IPS-18c (cell line): ENCODE measurements around the gene AFTPH.

Experiments
- H3K4me3 ChIP-seq: 2 replicates; pipeline ENCODE4 v1.7.0; 2013; ENCODE audit warnings: low read depth, mild to moderate bottlenecking, low read length, moderate library complexity; ENCODE audit not compliant: insufficient read depth
- H3K9me3 ChIP-seq: one replicate; pipeline ENCODE4 v1.6.1; 2013; ENCODE audit warnings: mild to moderate bottlenecking, low read length, moderate library complexity; ENCODE audit not compliant: control insufficient read depth, insufficient read depth

The AFTPH gene

DNA sequence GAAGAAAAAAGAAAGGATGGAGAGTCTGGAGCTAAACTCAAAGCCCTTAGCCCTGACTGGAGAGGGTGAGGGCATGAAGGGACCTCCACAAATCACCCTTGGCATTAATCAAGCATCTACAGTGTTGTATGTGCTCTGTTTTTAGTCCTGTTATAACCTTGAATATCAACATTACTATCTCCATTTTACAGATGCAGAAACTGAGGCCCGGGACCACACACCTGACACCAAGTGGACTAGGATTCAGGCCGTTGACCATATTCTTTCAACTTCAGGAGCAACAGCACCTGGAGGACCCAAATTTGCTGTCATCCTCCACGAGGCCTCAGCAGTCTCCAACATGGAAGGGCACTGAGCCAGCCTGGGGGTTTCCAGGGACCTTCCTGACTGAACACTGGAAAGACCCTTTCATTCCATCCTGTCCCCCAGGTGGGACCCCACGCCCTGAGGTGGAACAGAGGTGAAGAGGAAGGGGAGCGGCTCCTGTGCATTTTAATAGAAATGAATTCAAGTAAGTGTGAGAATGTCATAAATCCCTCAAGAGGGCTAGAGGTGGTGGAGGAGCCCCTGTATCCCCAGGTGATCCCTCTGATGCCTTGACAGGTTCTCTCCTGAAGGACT is 88.6 kb downstream of the AFTPH start:
- Histone ChIP-seq H3K4me3 (no peak overlapping the region), H3K9me3 (no peaks in the 10 kb centered on the region)

DNA sequence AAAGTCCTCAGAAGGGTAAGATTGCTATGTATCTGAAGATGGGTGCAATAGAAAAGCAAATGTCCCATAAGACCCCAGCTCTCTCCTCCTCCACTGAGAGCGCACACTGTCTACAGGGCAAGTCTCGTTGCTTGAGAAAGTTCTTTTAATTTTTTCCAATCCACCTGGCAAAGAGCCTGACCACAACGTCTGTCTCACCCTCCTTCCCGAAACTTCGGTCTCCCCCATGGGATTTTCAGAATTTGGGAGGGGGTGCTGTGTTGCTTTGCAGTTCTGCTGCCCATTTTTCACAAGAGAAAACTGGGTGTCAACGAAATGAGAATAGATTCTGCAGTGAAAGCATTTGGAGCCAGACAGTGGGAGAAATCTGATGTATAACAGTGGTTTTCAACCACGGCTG is 89.1 kb downstream of the AFTPH start:
- Histone ChIP-seq H3K4me3 (no peak overlapping the region), H3K9me3 (no peaks in the 10 kb centered on the region)

DNA sequence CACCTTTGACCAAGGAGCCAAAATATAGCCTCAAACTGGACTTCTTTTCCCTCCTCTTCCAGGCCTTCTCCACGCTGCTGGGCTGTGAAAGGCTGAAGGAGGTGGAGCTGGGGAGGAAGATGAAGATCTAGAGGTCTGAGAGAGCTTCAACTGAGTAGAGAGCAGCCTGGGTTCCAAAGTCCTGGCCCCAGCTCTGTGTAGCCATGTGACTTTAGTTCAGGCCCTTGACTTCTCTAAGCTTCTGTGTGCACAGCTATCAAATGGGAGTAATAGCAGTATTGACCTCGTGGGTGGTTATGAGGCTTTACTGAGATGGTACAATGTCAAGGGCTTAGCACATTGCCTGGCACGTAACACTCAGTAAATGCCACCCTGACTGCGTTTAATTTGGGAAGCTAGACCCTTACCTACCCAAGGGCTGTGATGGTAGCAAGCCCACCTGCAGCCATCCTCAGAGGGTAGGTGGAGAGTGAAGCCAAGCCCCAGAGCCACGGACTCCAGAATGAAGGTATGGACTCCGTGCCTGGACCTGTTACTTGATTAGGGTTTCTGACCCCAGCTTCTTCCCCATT is 91.2 kb downstream of the AFTPH start:
- Histone ChIP-seq H3K9me3 (no peaks in the 10 kb centered on the region), H3K4me3 (no peak overlapping the region)

DNA sequence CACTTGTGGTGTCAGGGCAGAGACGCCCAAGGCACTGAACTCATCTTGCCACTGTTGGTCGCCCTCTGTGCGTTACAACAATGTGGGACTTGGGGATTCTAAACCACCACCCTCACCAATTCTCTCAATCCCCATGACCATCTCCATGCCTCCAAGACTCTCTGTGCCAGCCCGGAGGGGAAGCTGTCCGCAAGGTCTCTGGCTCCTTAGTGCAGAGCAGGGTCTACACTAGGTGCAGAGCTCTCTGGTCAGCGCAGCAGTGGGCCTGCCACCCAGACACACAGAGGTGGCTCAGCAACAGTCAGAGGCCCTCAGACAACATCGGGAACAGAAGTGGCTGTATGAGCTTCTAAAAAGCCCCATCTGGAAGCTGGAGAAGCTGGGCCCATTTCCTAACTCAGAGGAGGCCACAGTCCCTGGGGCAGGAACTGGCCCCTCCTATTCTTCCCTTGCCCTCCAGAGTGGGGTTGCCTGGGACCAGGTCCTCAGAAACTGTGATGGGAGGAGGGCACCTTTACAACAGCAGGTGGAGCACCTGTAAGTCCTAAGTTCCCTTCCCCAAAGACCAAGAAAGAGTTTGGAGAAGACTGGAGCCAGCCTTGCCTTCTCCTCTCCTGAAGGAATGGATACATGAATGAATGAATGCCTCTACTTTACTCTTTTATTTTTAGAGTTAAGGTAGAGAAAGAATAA is 91.9 kb downstream of the AFTPH start:
- H3K4me3 ChIP-seq: no peak overlapping the region
- H3K9me3 ChIP-seq: no peaks in the 10 kb centered on the region

DNA sequence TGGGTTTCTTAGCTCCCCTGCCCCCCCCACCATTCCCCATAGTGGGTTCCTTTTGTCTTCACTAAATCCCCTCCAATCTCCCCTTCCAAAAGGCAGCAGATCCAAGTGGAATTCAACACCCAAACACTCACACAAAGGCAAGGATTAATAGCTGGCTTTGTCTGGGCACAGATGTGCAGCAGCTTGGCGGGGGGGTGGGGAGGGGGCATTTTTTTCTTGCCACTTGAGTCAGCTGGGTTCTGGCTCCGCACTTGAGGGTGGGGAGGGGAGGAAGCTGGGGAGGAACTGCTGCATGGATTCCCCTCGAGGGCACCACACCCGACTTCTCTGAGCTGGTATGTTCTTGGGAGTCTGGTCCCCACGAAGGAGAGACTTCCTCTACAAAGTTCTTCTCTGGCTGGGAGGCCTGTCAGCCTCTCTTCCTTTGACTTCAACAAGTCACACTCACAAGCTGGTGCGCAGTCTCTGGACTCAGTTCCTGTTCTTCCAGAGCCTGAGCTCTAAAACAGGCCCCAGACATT is 93.6 kb downstream of the AFTPH start:
- no peak overlapping the region for H3K4me3 ChIP-seq
- H3K9me3 ChIP-seq: no peaks in the 10 kb centered on the region

DNA sequence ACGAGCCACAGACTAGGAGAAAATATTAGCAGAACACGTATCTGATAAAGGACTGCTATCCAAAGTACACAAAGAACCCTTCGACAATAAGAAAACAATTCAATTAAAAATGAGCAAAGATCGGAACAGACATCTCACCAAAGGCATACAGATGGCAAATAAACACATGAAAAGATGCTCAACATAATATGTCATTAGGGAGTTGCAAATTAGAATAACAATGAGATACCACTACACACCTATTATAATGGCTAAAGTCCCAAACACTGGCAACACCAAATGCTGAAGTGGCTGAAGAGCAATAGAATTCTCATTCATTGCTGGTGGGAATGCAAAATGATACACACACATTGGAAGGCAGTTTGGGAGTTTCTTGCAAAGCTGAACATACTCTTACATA is 96.5 kb downstream of the AFTPH start:
- no peaks in the 10 kb centered on the region for H3K9me3 ChIP-seq
- no peak overlapping the region for H3K4me3 ChIP-seq

DNA sequence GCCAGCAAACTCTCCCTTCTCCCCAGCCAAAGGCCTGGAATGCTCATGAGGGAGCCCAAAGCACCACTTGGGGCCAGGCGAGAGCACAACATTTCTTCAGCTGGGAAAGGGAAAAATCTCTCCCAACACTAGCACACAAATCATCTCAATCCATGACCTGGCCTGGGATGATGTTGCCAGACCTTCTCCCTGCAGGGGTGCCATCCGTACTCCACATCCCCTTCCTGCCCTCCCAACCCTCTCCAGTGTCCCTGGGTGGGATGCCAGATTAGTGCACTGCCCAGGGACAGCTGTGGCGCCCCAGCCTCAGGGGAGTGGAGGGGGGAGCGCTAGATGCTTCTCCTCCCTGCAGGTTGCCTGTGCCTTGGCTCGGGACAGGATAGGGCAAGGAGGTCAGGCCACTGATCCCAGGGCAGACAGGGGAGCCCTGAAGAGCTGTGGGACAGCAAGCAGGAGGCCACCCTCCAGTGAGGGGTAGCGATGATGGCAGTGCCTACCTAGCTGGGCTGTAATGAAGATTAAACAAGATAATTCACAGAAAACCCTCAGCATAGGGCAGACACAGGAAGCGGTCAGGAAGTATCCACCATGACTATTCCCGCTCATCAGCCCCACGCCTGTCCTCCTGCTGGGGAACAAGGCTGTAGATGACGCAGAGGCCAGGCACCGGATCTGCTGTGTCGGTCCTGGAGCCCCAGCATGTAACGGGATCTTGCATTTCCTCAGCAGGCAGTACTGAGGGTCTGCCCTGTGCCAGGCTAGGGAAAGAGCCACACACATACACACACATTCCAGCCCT is 98.5 kb downstream of the AFTPH start:
- Histone ChIP-seq H3K9me3 (no peaks in the 10 kb centered on the region), H3K4me3 (no peak overlapping the region)

DNA sequence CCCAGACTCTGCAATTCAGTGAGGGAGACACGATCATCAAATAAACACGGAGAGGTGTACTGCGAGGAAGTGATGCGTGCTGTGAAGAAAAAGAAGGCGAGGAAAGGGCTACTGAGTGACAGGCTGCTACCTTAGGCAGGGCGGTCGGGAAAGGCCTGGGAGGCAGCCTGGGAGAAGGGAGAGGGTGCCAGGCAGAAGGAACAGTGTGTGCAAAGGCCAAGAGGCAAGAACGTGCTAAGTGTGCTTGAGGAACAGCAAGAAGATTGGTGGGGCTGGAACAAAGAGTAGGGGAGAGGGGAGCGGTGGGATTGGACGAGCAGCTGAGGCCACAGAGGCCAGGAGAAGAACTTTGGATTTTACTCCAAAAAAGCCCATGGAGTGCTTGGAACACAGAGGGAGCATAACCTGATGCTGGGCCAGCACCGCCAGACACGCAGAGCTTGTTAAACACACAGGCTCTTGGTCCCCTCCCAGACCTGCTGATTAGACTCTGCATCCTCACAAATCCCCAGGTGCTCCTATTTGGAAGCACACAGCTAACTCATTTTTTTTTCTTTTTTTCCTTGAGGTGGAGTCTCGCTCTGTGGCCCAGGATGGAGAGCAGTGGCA is 99.2 kb downstream of the AFTPH start:
- H3K9me3 ChIP-seq: no peaks in the 10 kb centered on the region
- H3K4me3 ChIP-seq: no peak overlapping the region

DNA sequence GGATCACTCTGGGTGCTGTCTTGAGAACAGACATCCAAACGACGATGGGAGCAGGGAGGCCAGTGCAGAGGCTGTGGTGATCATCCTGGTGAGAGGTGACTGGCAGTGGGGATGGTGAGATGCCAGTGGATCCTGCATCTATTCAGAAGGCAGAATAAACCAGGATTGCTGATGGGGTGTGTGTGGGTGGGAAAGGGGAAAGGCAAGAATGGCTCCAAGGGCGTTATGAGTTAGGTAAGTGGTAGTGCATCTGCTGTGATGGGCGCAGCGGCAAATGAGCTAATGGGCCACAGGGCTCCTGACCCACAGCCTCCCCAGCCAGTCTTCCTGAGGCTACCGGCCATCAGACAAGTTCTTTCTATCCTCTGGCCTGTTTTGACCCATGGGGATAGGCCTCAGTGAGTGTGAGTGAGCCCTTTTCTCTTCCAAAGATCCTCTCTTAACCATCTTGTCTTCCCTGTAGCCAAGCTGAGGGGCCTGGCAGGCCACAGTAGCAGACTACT is 100.0 kb downstream of the AFTPH start:
- Histone ChIP-seq H3K9me3 (no peaks in the 10 kb centered on the region), H3K4me3 (no peak overlapping the region)

DNA sequence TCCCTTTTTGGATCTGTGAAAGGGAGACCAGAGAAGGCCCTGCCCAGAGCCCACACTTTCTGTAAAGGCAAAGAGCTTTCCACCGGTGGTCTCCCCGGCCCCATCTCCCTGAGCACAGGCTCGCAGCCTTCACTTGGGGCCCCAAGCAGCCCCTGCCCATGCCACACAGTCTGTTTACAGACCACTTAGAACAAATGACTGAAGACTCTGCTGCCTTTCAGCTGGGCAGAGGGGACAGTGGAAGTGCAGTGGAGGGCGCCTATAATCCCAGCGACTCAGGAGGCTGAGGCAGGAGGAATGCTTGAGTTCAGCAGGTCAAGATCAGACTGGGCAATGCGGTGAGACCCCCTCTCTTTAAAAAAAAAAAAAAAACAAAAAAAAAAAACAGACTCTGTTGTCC is 100.7 kb downstream of the AFTPH start:
- H3K4me3 ChIP-seq: no peak overlapping the region
- no peaks in the 10 kb centered on the region for H3K9me3 ChIP-seq

DNA sequence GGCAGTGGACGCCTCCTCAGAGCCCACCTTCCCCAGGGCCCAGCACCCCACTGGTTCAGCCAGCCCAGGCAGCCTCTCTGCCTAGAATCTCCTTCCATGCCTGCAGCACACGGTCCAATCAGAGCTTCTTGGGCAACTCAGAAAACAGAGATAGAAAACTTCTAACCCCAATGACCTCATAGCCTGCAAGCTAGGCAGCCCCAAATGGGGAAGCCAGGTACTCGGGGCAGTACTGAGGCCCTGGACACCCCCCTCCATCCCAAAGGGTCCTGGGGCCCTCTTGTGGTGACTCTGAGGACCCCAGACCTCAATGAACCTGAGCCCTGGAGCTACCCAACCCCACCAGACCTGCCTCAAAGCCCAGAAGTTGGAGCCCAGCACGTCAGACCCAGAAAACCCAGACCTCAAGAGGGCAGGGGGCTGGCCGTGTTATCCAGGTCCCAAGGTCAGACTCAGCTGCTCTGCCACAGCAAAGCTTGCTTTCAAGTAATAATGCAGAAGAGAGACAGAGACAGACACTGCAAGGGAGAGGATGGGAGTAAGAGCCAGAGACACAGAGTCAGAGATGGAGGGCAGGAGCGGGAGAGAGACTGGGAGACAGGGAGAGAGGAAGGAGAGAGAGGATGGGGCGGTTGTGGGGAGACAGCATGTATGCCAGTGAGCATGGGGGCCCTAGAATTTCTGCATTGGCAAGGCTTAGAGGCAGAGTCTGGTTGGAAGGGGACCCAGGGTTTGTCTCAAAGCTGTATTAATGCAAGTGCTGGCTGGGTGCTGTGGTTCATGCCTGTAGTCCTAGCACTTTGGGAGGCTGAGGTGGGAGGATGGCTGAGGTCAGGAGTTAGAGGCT is 101.4 kb downstream of the AFTPH start:
- H3K9me3 ChIP-seq: no peaks in the 10 kb centered on the region
- H3K4me3 ChIP-seq: no peak overlapping the region

DNA sequence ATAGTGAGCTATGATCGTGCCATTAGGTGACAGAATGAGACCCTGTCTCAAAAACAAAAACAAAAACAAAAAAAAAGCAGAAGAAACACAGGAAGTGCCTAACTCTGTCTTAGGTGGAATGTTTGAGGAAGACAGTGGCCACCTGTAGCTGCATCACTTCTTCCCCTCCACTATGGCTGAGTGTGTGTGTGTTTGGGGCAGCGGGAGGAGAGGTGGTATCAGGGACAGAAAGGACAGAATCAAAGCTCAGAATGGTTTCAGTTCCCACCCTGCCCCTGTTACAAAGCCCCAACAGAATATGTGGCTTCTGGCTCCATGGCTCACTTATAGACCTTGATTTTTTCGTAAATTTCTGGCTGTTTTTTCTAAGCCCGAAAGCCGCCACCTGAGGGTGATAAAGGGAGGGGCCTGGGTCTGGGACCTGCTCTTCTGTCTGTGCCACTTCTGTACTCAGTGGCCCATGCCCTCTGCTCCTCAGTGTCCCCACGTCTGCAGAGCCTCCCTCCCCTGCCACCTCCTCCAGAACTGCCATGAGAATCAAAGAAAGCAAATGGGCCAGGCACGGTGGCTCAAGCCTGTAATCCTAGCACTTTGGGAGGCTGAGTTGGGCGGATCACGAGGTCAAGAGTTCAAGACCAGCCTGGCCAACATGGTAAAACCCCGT is 102.2 kb downstream of the AFTPH start:
- H3K4me3 ChIP-seq: no peak overlapping the region

DNA sequence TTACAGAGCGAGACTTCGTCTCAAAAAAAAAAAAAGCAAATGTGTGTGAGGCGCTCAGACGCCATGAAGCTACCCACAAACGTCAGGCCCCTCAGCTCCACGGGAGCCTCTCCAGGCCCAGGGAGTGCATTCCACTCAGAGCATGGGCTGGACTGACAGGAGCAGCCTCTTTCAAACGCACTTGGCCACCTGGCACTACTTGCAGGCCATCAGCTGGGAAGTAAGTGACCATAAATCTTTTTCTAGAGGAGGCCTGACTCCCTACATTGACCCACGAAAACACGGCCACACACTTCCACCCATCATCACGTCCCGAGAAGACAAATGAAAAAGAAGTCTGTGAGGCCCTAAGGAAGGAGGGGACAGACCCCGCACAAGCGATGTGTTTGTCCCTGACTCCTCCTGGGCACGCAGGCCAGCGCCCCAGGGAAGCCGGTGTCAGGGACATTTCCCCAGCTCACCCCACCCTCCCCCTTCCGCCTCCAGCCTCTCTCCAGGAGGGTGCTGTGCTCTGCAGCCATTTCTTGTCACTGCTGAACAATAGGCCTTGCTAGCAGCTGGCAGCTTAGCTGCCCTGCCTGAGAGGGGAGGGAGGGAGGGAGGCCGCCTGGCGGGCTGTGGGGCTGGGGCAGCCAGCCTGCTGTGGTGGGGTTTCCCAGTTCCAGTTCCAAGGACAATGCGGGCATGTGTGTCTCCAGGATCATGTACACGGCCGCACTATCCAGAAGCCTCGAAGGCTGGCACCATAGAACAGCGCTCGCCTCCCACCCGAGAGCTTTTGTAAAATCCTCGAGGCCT is 103.0 kb downstream of the AFTPH start:
- Histone ChIP-seq H3K9me3 (no peaks in the 10 kb centered on the region), H3K4me3 (no peak overlapping the region)

More for the DNA sequence above, 102.2 kb downstream of the AFTPH start:
- no peaks in the 10 kb centered on the region for H3K9me3 ChIP-seq

DNA sequence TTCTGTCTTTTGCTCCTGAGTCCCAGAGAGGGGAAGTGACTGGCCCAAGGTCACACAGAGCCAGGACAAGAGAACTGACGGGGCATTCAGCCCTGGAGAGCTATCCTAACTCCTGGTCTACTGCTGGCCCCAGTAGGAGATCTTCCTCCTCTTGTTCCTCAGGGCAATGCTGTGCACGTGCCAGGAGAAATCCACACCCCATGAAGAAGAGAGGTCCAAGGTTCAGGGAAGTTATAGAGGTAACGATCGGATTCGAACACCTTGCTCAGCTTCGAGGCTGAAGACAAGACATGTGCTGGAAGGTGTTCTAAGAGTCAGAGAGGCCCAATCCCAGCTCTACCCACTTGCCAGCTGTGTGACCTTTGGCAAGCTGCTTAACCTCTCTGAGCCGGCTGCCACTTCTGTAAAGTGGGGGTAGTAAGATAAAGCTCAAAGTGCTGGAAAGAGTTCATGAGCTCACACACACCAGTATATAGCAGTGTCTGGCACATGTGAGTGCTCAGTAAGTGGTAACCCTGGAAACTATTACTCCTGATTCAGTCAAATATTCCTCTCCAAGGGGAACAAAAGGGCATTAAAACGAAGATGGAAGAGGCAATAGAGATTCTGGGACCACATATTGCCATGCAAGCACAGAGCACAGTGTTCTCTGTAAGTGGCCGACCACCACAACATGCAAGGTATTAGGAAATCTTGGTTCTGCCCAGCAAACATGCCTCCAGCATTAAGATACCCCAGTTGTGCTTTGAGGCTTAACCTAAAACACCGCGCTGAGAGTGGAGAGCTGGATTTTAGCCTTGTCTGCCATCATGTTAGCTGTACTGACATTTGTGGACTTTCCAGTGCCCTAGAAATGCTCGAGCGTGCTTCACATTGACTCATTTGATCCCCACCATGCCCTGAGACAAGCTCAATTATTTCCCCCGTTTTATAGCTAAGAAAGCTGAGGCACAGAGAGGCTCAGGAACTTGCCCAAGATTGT is 104.0 kb downstream of the AFTPH start:
- Histone ChIP-seq H3K4me3 (no peak overlapping the region), H3K9me3 (no peaks in the 10 kb centered on the region)
